HG03066 (cell line): Measurements from ENCODE around the gene DDX10.

Experiments used
- ATAC-seq: cut with Tn5 transposase; IDR thresholded peaks from one replicate; pipeline ENCODE4 v1.9.1; 2021; ENCODE audit warnings: low read depth; ENCODE audit not compliant: unreplicated experiment

The DDX10 gene

GRCh38 chr11:108965306-108966001 lies 300.6 kb downstream of the DDX10 start:
- no peak for ATAC-seq

GRCh38 chr11:108966206-108966605 lies 301.3 kb downstream of the DDX10 start:
- ATAC-seq, result no peak

- no peak for ATAC-seq
Measured at GRCh38 chr11:108966978-108967377, 302.1 kb downstream of the DDX10 start.

- no peak for ATAC-seq
Measured at GRCh38 chr11:108967571-108967970, 302.7 kb downstream of the DDX10 start.

- ATAC-seq, result no peak
Measured at GRCh38 chr11:108970221-108970991, 305.5 kb downstream of the DDX10 start.

GRCh38 chr11:108973402-108974162 lies 308.7 kb downstream of the DDX10 start:
- no peak for ATAC-seq

GRCh38 chr11:108975026-108975425 lies 310.2 kb downstream of the DDX10 start:
- no peak for ATAC-seq

GRCh38 chr11:108975641-108976071 lies 310.8 kb downstream of the DDX10 start:
- ATAC-seq, result no peak

- no peak for ATAC-seq
Measured at GRCh38 chr11:108983636-108984420, 319.0 kb downstream of the DDX10 start.

GRCh38 chr11:108984523-108984922 lies 319.7 kb downstream of the DDX10 start:
- no peak for ATAC-seq

GRCh38 chr11:108985236-108985944 lies 320.5 kb downstream of the DDX10 start:
- no peak for ATAC-seq

GRCh38 chr11:108985945-108986279 lies 321.0 kb downstream of the DDX10 start:
- no peak for ATAC-seq
